NCI-H460 (cell line): ENCODE data around the gene PDE6C. TPM values are rescaled to one million over a fixed set of nuclear protein-coding genes. Genes with fewer than 3 reads are reported as not detected.

ENCODE experiments used
- DNase-seq: peaks from one replicate; pipeline ENCODE4 v3.0.0-alpha.2; 2016; ENCODE audit warnings: low read depth; ENCODE audit errors: extremely low read depth
- total RNA-seq: library from RNA; depleted of rRNA; stranded (reverse); fragments of >200 nt; shearing (Covaris generic); gene quantifications from 2 replicates; pipeline ENCODE4 v1.2.3, GENCODE V29; 2014

The PDE6C gene
- total RNA-seq, 1 experiment from 2014 or later, result not detected

DNA sequence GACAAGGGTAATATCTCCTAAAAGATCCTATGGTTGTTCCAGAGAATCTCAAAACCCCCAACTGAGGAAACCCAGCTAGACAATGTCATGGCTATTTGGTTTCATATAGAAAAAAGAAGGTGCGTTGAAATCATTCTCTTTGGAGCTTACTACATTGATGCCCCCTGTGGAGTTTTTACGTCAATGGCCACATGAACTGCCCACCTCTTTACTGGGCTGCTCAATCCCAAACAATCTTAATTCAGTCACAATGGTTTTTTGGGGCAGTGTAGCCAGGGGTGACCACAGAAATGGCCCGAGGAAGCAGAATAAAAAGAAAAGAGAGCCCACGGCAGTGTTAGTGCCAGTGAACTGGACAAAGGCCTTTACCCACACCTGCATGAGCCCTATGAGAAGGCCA lies 19.1 kb upstream of the PDE6C start:
- no peak for DNase-seq

DNA sequence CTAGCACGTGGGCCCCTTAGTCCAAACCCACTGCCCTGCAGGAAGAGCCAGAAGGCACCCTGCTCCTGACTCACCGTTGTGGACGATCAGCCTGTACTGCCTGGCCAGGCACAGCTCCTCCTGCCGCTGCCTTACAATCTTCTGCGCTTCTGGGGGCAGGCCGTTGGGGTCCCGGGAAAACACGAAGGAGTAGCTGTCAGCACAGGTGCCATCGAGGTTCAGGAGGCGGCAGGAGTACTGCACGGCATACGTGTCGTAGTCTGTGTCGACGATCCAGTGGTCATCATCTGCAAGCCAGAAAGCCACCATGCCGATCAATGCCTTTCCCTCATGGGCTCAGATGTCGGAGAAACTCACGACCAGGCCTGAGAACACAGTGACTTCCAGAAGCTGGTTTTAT lies 18.6 kb upstream of the PDE6C start:
- DNase-seq, result no peak

GRCh38 chr10:93594518-93594917 lies 17.8 kb upstream of the PDE6C start:
- DNase-seq, result no peak

GRCh38 chr10:93595378-93596161 lies 16.8 kb upstream of the PDE6C start:
- no peak for DNase-seq

DNA sequence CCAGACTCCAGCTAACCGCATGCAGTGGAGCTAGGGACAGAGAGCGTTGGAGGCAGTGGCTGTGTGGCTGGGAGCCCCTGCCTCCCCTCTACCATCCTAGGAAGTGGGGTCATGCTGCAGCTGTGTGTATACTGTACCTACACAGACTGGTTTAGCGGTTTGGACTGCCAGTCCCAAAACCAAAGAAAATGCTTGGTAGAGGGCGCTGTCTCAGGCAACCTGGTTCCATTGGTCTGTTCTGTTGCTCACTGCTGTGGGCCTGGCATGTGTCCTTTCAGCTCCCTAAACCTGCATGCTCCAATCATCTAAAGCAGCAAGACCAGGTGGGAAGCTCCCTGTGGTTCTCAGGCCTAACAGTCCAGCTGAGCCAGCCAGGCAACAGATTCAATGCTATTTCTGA lies 15.8 kb upstream of the PDE6C start:
- no peak for DNase-seq

GRCh38 chr10:93597075-93597599 lies 15.2 kb upstream of the PDE6C start:
- no peak for DNase-seq

DNA sequence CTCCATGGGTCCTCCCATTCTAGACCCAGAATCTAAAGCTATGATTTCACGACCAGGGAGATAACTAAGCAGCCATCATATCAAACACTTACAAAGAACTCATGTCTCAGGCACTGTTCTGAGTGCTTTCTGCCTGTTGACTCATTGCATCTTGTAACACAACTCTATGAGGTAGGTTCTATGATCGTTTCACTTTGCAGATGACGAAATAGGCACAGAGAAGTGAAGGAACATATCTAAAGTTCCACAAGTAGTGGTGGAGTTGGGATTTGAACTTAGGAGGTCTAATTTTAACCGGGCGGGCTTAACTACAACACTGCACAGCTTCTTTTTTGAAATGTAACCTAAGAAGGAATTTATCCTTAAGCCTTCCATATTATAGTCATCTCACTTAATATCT lies 14.2 kb upstream of the PDE6C start:
- no peak for DNase-seq

DNA sequence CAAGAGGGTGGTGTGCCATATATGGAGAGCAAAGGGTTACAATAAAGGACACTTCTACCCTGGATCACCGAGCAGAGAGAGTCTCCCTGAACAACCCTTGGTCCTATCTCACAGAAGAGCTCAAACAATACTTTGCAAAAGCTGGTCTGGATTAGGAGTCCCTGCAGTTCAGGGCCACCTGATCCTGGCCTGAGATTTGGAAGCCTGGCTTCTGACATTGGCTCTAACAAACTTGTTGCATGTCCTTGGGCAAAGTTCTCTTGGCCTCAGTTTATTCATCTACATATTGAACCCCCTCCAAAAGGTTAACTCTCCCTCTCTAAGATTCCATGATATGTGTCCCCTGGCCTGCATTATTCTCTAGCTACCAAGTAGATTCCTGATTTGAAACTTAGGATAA lies 13.0 kb upstream of the PDE6C start:
- no peak for DNase-seq

- DNase-seq, result no peak
Observed at GRCh38 chr10:93599778-93600177, 12.6 kb upstream of the PDE6C start.

DNA sequence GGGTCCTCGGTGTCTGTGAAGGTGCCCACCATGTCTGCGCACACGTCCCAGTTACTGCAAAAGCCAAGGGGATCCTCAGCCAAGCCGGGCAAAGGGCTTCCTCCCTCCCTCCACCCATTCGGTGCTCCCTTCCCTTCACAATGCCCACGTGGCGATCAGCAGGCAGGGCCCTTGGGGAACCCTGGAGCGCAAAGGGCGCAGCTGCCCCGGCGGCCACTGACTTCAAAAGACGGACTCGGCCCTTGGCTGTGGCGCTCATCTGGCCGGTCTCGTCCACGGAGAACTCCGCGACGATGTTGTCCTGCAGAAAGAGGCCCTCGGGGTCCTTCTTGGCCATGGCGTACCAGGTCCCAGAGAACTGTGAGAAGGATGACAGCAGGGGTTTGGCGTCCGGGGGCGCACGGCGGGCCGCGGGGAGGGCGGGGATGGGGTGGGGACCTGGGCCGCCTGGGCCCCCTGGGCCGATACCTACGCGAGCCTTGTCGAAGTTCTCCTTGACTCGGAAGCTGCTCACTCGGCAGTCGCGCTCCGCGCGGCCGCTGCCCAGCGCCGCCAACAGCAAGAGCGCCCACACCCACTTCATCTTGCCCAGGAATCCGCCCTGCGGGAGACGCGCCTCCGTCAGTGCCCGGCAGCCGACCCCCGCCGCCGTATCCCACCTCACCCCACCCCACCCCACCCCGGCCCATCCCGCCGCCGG lies 11.7 kb upstream of the PDE6C start:
- no peak for DNase-seq

GRCh38 chr10:93601146-93601773 lies 11.1 kb upstream of the PDE6C start, which contains the start of gene RBP4:
RBP4 (minus strand) TSS chr10:93601235; CDS start chr10:93601028, 207 bp downstream.
- no peak for DNase-seq

GRCh38 chr10:93601774-93602162 lies 10.6 kb upstream of the PDE6C start:
- no peak for DNase-seq

DNA sequence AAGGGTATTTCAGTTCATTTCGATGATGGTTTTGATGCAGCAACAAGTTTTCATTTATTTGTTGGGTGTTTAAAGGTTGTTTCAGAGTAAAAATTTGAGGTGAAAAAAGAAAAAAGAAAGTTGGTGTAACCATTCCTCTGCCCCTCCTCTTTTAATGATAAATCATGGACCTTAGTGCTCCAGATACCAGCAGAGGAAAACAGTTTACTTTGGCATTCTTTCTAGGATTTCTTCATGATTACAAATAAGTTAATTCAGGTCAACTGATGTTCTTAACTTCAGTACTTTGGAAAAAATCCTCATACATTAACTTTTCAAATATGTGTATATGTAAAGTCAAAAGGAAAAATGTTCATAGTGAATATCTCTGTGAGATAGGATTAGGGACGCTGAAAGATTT lies 9.3 kb upstream of the PDE6C start:
- no peak for DNase-seq

- DNase-seq, result no peak
Observed at GRCh38 chr10:93604146-93604545, 8.2 kb upstream of the PDE6C start.

- no peak for DNase-seq
Observed at GRCh38 chr10:93608421-93608820, 3.9 kb upstream of the PDE6C start.

DNA sequence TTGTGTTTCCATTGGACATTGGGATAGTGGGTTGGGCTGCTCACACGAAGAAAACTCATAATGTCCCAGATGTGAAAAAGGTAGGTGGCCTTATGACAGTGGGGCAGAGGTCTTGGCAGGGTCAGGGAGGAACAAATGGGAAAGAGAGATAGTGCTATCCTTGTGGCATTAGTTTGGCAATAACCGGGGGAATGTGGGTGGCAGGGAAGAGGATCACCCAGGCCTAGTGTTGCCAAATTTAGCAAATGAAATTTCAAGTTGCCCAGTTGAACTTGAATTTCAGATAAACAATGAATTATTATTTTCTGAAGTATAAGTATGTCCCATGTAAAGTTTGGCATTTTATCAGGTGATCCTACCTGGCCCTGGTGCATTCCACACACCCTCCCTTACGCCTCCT lies 789 bp downstream of the PDE6C start:
- DNase-seq, result no peak

DNA sequence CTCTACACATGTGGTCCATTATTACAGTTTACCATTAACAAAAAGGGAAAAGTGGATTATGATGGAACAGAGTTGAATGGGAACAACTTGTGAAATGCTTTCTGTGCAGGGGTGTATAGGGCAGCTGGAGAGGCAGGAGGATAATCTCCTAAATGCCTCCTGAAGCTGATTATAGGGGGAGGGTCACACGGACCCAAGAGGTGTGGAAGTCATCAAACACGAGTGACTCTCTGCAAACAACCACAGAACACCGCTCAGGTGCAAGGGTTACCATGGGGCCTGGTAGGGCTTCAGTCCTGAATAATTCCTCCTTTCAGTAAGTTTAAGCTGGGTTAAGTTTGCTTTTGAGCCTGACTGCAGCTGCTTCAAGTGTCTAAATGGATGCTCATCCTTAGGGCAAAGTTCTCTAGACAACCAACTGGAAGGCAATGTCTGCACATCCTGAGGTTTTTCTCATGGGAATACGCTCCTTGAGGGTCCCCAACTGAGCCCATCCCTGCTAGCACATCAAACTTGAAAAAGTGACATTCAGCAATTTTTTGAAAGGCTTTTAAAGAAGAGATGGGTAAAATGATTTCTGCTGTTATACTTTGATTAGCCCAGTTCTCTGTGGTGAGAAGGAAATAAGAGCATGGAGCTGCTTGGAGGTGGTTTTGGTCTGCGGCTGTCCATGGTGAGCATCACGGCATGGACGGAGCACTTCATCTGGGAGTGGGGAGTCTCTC lies 1.9 kb downstream of the PDE6C start:
- DNase-seq, result no peak

DNA sequence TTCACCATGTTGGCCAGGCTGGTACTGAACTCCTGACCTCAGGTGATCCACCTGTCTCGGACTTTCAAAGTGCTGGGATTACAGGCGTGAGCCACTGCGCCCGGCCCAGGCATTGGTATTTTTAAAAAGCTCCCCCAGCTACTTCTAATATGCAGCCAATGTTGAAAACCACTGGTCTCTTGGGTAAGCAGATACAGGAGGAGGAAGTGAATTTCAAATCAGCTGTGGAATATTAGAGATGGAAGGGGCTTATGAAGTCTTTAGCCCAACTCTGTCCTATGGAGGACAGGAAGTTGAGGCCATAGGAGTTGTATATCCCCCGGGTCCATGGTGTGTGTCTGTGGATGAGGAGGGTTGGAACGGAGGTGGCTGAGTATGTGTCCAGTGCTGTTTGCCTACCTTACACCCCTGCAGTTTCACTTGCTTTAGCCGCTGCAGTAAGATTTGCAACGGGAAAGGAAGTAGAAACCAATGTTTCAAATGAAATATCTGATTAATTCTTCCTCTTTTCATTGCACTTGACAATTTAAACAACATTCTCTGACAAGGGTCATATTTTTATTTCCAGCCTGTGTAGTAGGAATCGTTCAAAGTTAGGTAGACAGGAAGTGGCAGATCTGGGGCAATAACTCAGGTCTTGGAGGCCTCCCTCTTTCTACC lies 3.4 kb downstream of the PDE6C start:
- no peak for DNase-seq

GRCh38 chr10:93620925-93621324 lies 8.6 kb downstream of the PDE6C start:
- no peak for DNase-seq

GRCh38 chr10:93622942-93623341 lies 10.6 kb downstream of the PDE6C start:
- DNase-seq, result no peak
